Heart right ventricle (tissue), 16 donors: ENCODE results near the gene URM1. TPM values are rescaled to one million over a fixed set of nuclear protein-coding genes. Genes with fewer than 3 reads are reported as not detected.

Experiments used
- ATAC-seq, 8 donors: fragments of 200-7000 bp; cut with Tn5 transposase; one replicate each; pipeline ENCODE4 v1.9.1; 2020; ENCODE audit warnings: mild to moderate bottlenecking in 8 of 8, moderate library complexity in 8 of 8, moderate number of reproducible peaks in 1 of 8
- DNase-seq, 2 donors: peaks; one replicate each; pipeline ENCODE4 v3.0.0-alpha.2; 2020
- H3K27ac ChIP-seq, 10 donors: fragments of 200-600 bp; sonication (generic) in 2 of 10; one replicate each; pipeline versions ENCODE4 v1.5.0 to v1.8.0; 2020 to 2022; ENCODE audit warnings: mild to moderate bottlenecking in 3 of 10
- H3K27me3 ChIP-seq, 7 donors: fragments of 200-600 bp; one replicate each; pipeline ENCODE4 v1.8.0; 2021 to 2022; ENCODE audit warnings: mild to moderate bottlenecking in 2 of 7
- H3K36me3 ChIP-seq, 9 donors: fragments of 200-600 bp; sonication (generic) in 1 of 9; one replicate each; pipeline versions ENCODE4 v1.5.0 to v1.8.0; 2020 to 2022; ENCODE audit warnings: mild to moderate bottlenecking in 2 of 9
- H3K4me1 ChIP-seq, 9 donors: fragments of 200-600 bp; sonication (generic) in 1 of 9; one replicate each; pipeline versions ENCODE4 v1.5.0 to v1.8.0; 2020 to 2022; ENCODE audit warnings: mild to moderate bottlenecking in 4 of 9
- H3K4me3 ChIP-seq, 10 donors: fragments of 200-600 bp; sonication (generic) in 2 of 10; one replicate each; pipeline versions ENCODE4 v1.5.0 to v1.8.0; 2020 to 2022; ENCODE audit warnings: mild to moderate bottlenecking in 7 of 10, moderate library complexity in 2 of 10
- H3K9me3 ChIP-seq, 11 donors: fragments of 200-600 bp in 10 of 11; sonication (generic) in 2 of 11; one replicate each; pipeline versions ENCODE4 v1.5.0 to v1.8.0; 2013 to 2022; ENCODE audit warnings: mild to moderate bottlenecking in 2 of 11, control low read depth in 1 of 11, moderate library complexity in 1 of 11
- CTCF ChIP-seq, 9 donors: fragments of 200-600 bp; sonication (generic) in 2 of 9; IDR thresholded peaks; one replicate each; pipeline versions ENCODE4 v1.5.0 to v1.8.0; 2021 to 2022; ENCODE audit warnings: antibody characterized with exemption in 9 of 9, mild to moderate bottlenecking in 5 of 9, moderate library complexity in 1 of 9
- WGBS, 2 donors: extraction: QIAGEN DNeasy Blood & Tissue Kit; methylation state at CpG; one replicate each; pipeline ENCODE4 v1.1.7; 2013; ENCODE audit warnings: inconsistent platforms in 1 of 2; 5-methylcytosine and 5-hydroxymethylcytosine counted together
- intact Hi-C, 10 donors: fragments of 100-400 bp; cut with DNase I; formaldehyde crosslinking; loops; one replicate each; pipeline versions ENCODE4 v1.11.1 to v1.14.2; 2022
- polyA plus RNA-seq, 2 donors: library from polyadenylated mRNA; stranded (reverse); fragments of 200-250 nt; gene quantifications; one replicate each; pipeline ENCODE4 v1.2.3, GENCODE V29; 2013
- total RNA-seq, 10 donors: library from RNA; stranded (reverse); fragmentation: NEBNext Ultra II Directional in 3 of 10; extraction: Animal tissue kit (Norgen Biotek cat#: 25700) in 3 of 10; gene quantifications; one replicate each; pipeline versions ENCODE4 v1.2.1 to v1.2.4, GENCODE V29; 2021 to 2023
- donor health status: Arrhythmogenic right ventricular cardiomyopathy.
- donor health status: ischemic (EF 13 %, LVEDD 7.1; RV severe dilation, severe dysfunction).
- donor health status: healthy with polysubstance abuse.
- donor health status: DM: no; HTN: yes; CAD: no.
- donor health status: DM: no; HTN: no; CAD: no.
- donor health status: ischemic (EF 25% LVEDD 6.9; RV normal size, moderate dysfunction).
- donor health status: ischemic (EF 25% LVEDD 5.7; RV mildly dilated, moderate dysfunction).
- donor health status: healthy.
- donor health status: DM: yes; HTN: yes; CAD: no.
- donor health status: Ischemic cardiomyopathy.
- donor health status: ischemic (EF 35%, LVEDD 5.7; RV mildly dilated, moderate dysfunction).
- donor health status: nonischemic (EF 11% LVEDD 7.7; RV severe dilation, severe dysfunction).
- donor health status: DM: yes; HTN: yes; CAD: no.
- donor health status: PGD.
- donor health status: ischemic (EF 29% LVEDD 5.4; RV normal size, mild dysfunction).
- donor health status: nonischemic (EF 23%, LVEDD 6.1; RV moderate dilation, normal function).

Gene URM1
- total and polyA plus RNA-seq, 12 donors: 18.7 to 75.7 (median 51.2) TPM

- TF ChIP-seq CTCF (IDR thresholded peaks at IDR 0.05): no peak
- peaks cover 0 to 39% (median 14%) of the 10 kb centered on the region in 9 donors for H3K36me3 ChIP-seq
- peaks cover 0 to 22% (median 12%) of the 10 kb centered on the region in 9 donors for H3K4me1 ChIP-seq
- H3K4me3 ChIP-seq: no peak overlapping the region
- no peak overlapping the region for H3K27ac ChIP-seq
- no peaks in the 10 kb centered on the region for H3K9me3 ChIP-seq
- intact Hi-C loops: no loop called here
- H3K27me3 ChIP-seq: peaks cover 0 to 36% (median 6%) of the 10 kb centered on the region in 7 donors
- ATAC-seq (no peak), DNase-seq (no peak)
- WGBS, 2 donors: 47 to 53% methylated on average over 7 of the region's 7 CpGs
Observed at GRCh38 chr9:128393970-128394369, 22.8 kb downstream of the URM1 start.

GRCh38 chr9:128394379-128395168 is 23.4 kb downstream of the URM1 start:
- DNase-seq: no peak
- no peak for TF ChIP-seq CTCF (IDR thresholded peaks at IDR 0.05)
- Histone ChIP-seq H3K36me3 (peaks cover 0 to 33% (median 8%) of the 10 kb centered on the region in 9 donors), H3K27me3 (peaks cover 0 to 39% (median 6%) of the 10 kb centered on the region in 7 donors), H3K4me1 (peaks cover 0 to 19% (median 12%) of the 10 kb centered on the region in 9 donors), H3K27ac (no peak overlapping the region), H3K4me3 (no peak overlapping the region), H3K9me3 (no peaks in the 10 kb centered on the region)
- no peak for ATAC-seq
- intact Hi-C loops: no loop called here
- 51 to 54% methylated on average over 9 of the region's 9 CpGs for WGBS, 2 donors

- DNase-seq (peak in 1 of 2 donors; percentile 35), ATAC-seq (peak; percentile 36 to 95 (median 76))
- H3K27ac ChIP-seq: peak overlapping the region in 9 of 10 donors; percentile 24 to 76 (median 49)
- peaks cover 0 to 17% (median 12%) of the 10 kb centered on the region in 9 donors for H3K4me1 ChIP-seq
- peaks cover 0 to 52% (median 6%) of the 10 kb centered on the region in 7 donors for H3K27me3 ChIP-seq
- peak overlapping the region in 6 of 10 donors; percentile 3 to 29 (median 15) for H3K4me3 ChIP-seq
- H3K36me3 ChIP-seq: peaks cover 0 to 9% (median 0%) of the 10 kb centered on the region in 9 donors
- no peak for TF ChIP-seq CTCF (IDR thresholded peaks at IDR 0.05)
- intact Hi-C loops: no loop called here
- H3K9me3 ChIP-seq: no peaks in the 10 kb centered on the region
- 4 to 5% methylated on average over 19 of the region's 19 CpGs for WGBS, 2 donors
Observed at GRCh38 chr9:128396970-128397613, 25.9 kb downstream of the URM1 start.

GRCh38 chr9:128397831-128398230 is 26.7 kb downstream of the URM1 start:
- Histone ChIP-seq H3K9me3 (no peaks in the 10 kb centered on the region), H3K27me3 (peaks cover 0 to 54% (median 6%) of the 10 kb centered on the region in 7 donors), H3K4me3 (peak overlapping the region in 3 of 10 donors; percentile 3 to 22 (median 12)), H3K36me3 (peaks cover 0 to 1% (median 0%) of the 10 kb centered on the region in 9 donors), H3K27ac (peak overlapping the region in 7 of 10 donors; percentile 17 to 76 (median 49)), H3K4me1 (peaks cover 0 to 17% (median 12%) of the 10 kb centered on the region in 9 donors)
- DNase-seq: no peak
- no peak for ATAC-seq
- intact Hi-C loops: no loop called here
- TF ChIP-seq CTCF (IDR thresholded peaks at IDR 0.05): no peak
- WGBS, 2 donors: 58 to 61% methylated on average over 7 of the region's 7 CpGs
